ENCODE data around the gene IL23A.
"Not testable (repeated sequence)": the region's sequence is repeated elsewhere in the genome, so short reads cannot be mapped to it uniquely, and the experiment has no call there.

Gene IL23A

DNA sequence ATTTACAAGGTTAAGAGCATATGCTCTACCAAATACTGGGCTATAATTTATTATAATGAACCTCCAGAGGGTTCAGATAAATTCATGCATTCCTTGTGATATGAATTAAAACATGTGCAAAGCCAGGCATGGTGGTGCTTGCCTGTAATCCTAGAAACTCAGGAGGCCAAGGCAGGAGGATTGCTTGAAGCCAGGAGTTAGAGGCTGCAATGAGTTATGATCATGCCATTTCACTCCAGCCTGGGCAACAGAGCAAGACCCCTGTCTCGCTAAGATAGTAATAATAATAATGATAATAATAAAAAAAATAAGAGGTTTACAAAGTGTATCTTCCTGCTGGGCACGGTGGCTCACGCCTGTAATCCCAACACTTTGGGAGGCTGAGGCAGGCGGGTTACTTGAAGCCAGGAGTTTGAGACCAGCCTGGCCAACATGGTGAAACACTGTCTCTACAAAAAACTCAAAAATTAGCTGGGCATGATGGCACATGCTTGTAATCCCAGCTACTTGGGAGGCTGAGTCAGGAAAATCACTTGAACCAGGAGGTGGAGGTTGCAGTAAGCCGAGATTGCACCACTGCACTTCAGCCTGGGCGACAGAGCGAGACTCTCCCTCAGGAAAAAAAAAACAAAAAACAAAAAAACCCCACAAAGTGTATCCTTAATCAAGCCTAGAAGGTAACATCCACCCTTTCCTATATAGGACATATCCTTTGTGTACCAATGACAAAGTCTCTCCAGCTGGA lies 31.3 kb upstream of the IL23A start:
- Histone ChIP-seq H3K36me3 (ENCODE audit: control insufficient read depth, insufficient read depth, low read length) (peaks cover 35% of the 10 kb centered on the region), H3K4me3 (ENCODE audit: low read depth, low read length) (no peak overlapping the region), H3K9me3 (ENCODE audit: control insufficient read depth, insufficient read depth, low read length) (no peaks in the 10 kb centered on the region), H3K27me3 (ENCODE audit: control insufficient read depth, insufficient read depth, low read length) (no peaks in the 10 kb centered on the region), H3K9ac (ENCODE audit: low read depth, low read length) (no peak overlapping the region), H3K4me1 (ENCODE audit: control insufficient read depth, insufficient read depth, low read length) (no peaks in the 10 kb centered on the region)

DNA sequence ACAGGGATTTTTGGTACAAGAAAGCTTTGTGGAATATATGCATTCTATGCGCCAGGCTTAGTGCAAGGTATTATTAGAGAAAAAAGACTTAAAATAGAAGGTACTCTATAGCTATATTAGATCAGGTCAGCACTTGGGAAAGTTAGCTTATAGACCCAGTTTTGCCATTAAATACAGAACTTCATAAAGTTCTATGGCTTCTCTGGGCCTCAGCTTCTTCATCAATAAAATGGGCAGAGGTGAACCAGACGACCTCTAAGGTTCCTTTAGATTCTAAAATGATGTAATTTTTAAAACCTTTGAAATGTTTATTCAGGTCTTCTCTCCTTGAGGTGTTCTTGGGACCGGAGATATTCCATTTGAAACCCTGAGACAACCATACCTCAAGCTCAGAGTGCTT lies 30.0 kb upstream of the IL23A start:
- no peak overlapping the region for H3K9ac ChIP-seq (ENCODE audit: low read depth, low read length)
- H3K4me1 ChIP-seq (ENCODE audit: control insufficient read depth, insufficient read depth, low read length) = no peaks in the 10 kb centered on the region
- no peaks in the 10 kb centered on the region for H3K27me3 ChIP-seq (ENCODE audit: control insufficient read depth, insufficient read depth, low read length)
- H3K4me3 ChIP-seq (ENCODE audit: low read depth, low read length) = no peak overlapping the region
- H3K9me3 ChIP-seq (ENCODE audit: control insufficient read depth, insufficient read depth, low read length) = no peaks in the 10 kb centered on the region
- peaks cover 35% of the 10 kb centered on the region for H3K36me3 ChIP-seq (ENCODE audit: control insufficient read depth, insufficient read depth, low read length)

DNA sequence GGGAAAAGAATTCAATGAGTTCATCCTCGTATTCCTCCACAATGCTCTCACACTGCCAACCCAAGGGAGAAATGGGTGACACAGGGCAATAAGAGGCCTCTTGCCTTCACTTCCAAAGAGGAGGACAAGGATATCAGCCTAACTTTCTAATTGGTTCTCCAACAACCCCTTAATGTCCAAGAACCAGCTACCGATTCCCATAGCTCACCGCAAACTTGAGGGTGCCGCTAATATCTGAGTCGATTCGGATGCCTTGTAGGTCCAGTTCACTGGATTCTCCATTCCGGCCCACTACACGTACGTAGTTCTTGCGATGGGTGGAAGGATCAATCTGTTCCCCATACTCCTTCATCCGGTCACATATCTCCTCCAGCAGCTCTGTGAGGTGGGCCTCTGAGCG lies 27.7 kb upstream of the IL23A start:
- no peak overlapping the region for H3K4me3 ChIP-seq (ENCODE audit: low read depth, low read length)
- H3K36me3 ChIP-seq (ENCODE audit: control insufficient read depth, insufficient read depth, low read length) = peaks cover 30% of the 10 kb centered on the region
- no peaks in the 10 kb centered on the region for H3K9me3 ChIP-seq (ENCODE audit: control insufficient read depth, insufficient read depth, low read length)
- H3K4me1 ChIP-seq (ENCODE audit: control insufficient read depth, insufficient read depth, low read length) = peaks cover 3% of the 10 kb centered on the region
- no peak overlapping the region for H3K9ac ChIP-seq (ENCODE audit: low read depth, low read length)
- H3K27me3 ChIP-seq (ENCODE audit: control insufficient read depth, insufficient read depth, low read length) = no peaks in the 10 kb centered on the region

DNA sequence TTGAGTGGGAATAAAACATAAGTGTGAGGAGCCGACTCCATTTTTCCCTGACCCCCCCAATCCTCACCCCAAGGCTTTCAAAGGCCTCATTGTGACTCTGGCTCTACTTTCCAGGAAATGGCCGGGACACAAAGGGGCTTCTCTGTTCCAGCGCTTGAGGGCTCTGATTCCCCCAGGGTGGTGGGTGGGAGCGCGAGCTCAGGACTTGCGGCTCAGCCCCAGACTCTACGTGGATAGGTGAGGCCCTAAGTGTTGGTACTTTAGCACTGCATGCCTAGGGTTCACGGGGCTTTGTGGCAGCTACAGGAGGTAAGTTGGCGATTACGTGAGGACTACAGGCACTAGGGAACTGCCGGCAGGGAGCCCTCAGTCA lies 23.4 kb upstream of the IL23A start:
- Histone ChIP-seq H3K36me3 (ENCODE audit: control insufficient read depth, insufficient read depth, low read length) (peaks cover 20% of the 10 kb centered on the region), H3K9me3 (ENCODE audit: control insufficient read depth, insufficient read depth, low read length) (no peaks in the 10 kb centered on the region), H3K4me3 (ENCODE audit: low read depth, low read length) (peak overlapping the region; percentile 100), H3K9ac (ENCODE audit: low read depth, low read length) (peak overlapping the region; percentile 99), H3K4me1 (ENCODE audit: control insufficient read depth, insufficient read depth, low read length) (peaks cover 3% of the 10 kb centered on the region), H3K27me3 (ENCODE audit: control insufficient read depth, insufficient read depth, low read length) (no peaks in the 10 kb centered on the region)

DNA sequence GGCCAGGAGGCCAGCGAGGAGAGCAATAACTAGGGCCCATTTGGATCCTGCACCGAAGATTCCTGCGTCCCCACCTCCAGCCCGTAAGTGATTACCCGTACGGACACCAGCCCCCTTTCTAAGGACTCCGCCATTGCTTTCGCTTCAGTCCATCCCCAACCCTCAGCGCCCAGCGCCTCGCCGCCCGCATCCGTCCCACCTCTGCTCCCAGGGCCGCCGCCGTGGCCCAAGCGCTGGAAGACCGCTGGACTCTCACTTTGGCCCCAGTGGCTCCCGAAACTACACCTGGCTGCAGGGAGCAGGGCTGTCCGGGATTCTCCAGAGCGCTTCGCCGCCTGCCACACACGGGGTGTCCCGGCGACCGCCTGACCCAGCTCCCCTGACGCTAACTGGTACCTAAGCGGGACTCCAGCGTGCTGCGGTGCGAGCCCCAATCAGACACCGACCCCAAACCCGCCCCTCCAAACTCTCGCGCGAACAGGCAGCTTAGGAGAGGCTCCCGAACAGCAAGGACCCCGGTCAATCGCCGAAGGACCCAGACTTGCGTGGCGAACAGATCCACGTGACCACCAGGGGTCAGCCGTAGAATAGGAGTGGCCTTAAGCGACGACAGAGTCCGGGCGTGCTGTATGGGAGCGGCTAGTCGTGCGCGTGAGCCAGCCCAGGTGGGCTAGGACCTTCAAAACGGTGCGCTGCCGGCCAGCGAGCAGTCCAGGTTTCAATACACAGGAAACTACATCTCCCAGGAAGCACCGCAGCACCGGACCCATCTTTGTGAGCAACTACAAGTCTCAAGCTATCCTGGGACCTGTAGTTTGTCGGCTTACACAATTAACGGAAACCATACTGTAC lies 22.8 kb upstream of the IL23A start, which contains the start of gene CNPY2:
Gene CNPY2, minus strand, starts transcription at position 367 of the 852 bp plus-strand sequence. CDS start 771 bp downstream, outside the sequence.
- peak within 1 kb of the TSS; percentile 100 for H3K4me3 ChIP-seq (ENCODE audit: low read depth, low read length)
- no peaks in the 10 kb centered on the region for H3K9me3 ChIP-seq (ENCODE audit: control insufficient read depth, insufficient read depth, low read length)
- peaks cover 14% of the 10 kb centered on the region for H3K36me3 ChIP-seq (ENCODE audit: control insufficient read depth, insufficient read depth, low read length)
- H3K4me1 ChIP-seq (ENCODE audit: control insufficient read depth, insufficient read depth, low read length) = peaks cover 3% of the 10 kb centered on the region
- H3K27me3 ChIP-seq (ENCODE audit: control insufficient read depth, insufficient read depth, low read length) = no peaks in the 10 kb centered on the region
- H3K9ac ChIP-seq (ENCODE audit: low read depth, low read length) = peak within 1 kb of the TSS; percentile 99

DNA sequence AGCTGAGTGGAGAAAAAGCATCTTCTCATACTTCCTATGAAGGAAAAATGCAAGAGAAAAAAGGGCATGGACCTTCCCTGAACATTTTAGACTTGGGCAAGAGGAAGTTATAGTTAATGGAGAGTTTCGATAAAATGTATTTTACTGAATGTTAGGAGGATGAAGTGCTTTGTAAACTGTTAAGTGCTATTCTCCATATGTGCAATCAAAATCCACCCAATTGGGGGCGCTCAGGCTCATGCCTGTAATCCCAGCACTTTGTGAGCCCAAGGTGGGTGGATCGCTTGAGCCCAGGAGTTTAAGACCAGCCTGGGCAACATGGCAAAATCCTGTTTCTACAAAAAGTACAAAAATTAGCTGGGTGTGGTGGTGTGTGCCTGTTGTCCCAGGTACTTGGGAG lies 21.0 kb upstream of the IL23A start:
- Histone ChIP-seq H3K27me3 (ENCODE audit: control insufficient read depth, insufficient read depth, low read length) (no peaks in the 10 kb centered on the region), H3K9ac (ENCODE audit: low read depth, low read length) (no peak overlapping the region), H3K4me1 (ENCODE audit: control insufficient read depth, insufficient read depth, low read length) (peaks cover 3% of the 10 kb centered on the region), H3K36me3 (ENCODE audit: control insufficient read depth, insufficient read depth, low read length) (peaks cover 8% of the 10 kb centered on the region), H3K9me3 (ENCODE audit: control insufficient read depth, insufficient read depth, low read length) (no peaks in the 10 kb centered on the region), H3K4me3 (ENCODE audit: low read depth, low read length) (no peak overlapping the region)

DNA sequence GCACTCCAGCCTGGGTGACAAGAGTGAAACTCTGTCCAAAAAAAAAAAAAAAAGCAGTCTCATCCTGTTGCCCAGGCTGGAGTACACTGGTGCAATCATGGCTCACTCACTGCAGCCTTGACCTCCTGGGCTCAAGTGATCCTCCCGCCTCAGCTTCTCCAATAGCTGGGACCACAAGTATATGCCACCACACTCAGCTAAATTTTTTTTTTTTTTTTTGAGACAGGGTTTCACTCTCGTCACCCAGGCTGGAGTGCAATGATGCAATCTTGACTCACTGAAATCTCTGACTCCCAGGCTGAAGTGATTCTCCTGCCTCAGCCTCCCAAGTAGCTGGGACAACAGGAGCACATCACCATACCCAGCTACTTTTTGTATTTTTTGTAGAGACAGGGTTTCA lies 17.7 kb upstream of the IL23A start:
- Histone ChIP-seq H3K4me1 (ENCODE audit: control insufficient read depth, insufficient read depth, low read length) (no peaks in the 10 kb centered on the region), H3K36me3 (ENCODE audit: control insufficient read depth, insufficient read depth, low read length) (peaks cover 7% of the 10 kb centered on the region), H3K4me3 (ENCODE audit: low read depth, low read length) (no peak overlapping the region), H3K9me3 (ENCODE audit: control insufficient read depth, insufficient read depth, low read length) (no peaks in the 10 kb centered on the region), H3K27me3 (ENCODE audit: control insufficient read depth, insufficient read depth, low read length) (no peaks in the 10 kb centered on the region), H3K9ac (ENCODE audit: low read depth, low read length) (no peak overlapping the region)

DNA sequence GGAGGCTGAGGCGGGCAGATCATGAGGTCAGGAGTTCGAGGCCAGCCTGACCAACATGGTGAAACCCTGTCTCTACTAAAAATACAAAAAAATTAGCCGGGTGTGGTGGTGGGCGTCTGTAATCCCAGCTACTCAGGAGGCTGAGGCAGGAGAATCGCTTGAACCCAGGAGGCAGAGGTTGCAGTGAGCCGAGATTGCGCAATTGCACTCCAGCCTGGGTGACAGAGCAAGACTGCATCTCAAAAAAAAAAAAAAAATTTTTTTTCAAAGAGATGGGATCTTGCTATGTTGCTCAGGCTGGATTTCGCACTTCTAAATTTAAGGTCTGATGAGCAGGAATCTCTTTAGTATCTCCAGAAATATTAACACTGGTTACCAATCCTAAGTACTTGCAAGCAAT lies 17.1 kb upstream of the IL23A start:
- H3K27me3 ChIP-seq (ENCODE audit: control insufficient read depth, insufficient read depth, low read length); H3K9me3 ChIP-seq (ENCODE audit: control insufficient read depth, insufficient read depth, low read length): not testable (repeated sequence)
- H3K36me3 ChIP-seq (ENCODE audit: control insufficient read depth, insufficient read depth, low read length) = peaks cover 13% of the 10 kb centered on the region

DNA sequence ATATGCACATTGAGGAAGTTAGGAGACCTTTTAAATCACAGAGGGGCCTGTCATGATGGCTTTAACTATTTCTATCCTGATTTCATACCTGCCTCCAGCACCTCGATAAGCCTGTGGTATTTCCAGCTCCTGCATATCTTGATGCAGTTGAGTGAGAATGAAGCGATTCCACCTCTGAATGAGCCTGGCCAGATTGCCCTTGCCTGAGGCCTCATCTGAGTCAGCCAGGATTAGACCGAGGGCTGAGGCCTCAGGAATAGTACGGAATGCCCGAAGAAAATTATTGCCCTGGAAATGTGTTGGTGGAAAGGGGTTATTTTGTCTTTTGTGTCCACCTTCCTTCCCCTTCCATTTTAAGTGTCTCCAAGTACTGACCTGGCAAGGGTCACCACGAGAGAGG lies 14.5 kb upstream of the IL23A start:
- Histone ChIP-seq H3K27me3 (ENCODE audit: control insufficient read depth, insufficient read depth, low read length) (no peaks in the 10 kb centered on the region), H3K36me3 (ENCODE audit: control insufficient read depth, insufficient read depth, low read length) (peaks cover 19% of the 10 kb centered on the region), H3K4me1 (ENCODE audit: control insufficient read depth, insufficient read depth, low read length) (no peaks in the 10 kb centered on the region), H3K9me3 (ENCODE audit: control insufficient read depth, insufficient read depth, low read length) (no peaks in the 10 kb centered on the region), H3K4me3 (ENCODE audit: low read depth, low read length) (no peak overlapping the region), H3K9ac (ENCODE audit: low read depth, low read length) (no peak overlapping the region)

More for the DNA sequence above, 17.1 kb upstream of the IL23A start:
- H3K9ac ChIP-seq (ENCODE audit: low read depth, low read length); H3K4me1 ChIP-seq (ENCODE audit: control insufficient read depth, insufficient read depth, low read length); H3K4me3 ChIP-seq (ENCODE audit: low read depth, low read length): not testable (repeated sequence)

DNA sequence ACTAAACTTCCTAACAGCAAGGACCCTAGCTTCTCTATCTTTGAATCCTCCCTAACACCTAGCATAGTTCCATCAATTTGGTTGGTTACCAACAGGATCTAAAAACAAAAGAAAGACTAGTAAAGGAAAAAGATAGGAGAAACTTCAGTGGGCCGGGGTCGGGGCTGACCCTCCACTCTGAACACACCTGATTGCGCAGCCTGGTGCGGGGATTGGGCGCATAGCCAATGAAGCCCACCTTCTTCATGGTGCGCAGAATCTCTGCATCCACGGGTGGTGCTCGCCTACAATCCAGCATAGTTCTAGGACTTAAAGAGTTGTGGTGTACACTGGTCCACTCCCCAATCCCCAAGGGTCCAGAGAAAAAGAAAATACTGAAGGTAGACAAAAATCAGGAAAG lies 12.6 kb upstream of the IL23A start:
- Histone ChIP-seq H3K9ac (ENCODE audit: low read depth, low read length) (no peak overlapping the region), H3K4me3 (ENCODE audit: low read depth, low read length) (no peak overlapping the region), H3K36me3 (ENCODE audit: control insufficient read depth, insufficient read depth, low read length) (peaks cover 19% of the 10 kb centered on the region), H3K4me1 (ENCODE audit: control insufficient read depth, insufficient read depth, low read length) (no peaks in the 10 kb centered on the region), H3K27me3 (ENCODE audit: control insufficient read depth, insufficient read depth, low read length) (no peaks in the 10 kb centered on the region), H3K9me3 (ENCODE audit: control insufficient read depth, insufficient read depth, low read length) (no peaks in the 10 kb centered on the region)

DNA sequence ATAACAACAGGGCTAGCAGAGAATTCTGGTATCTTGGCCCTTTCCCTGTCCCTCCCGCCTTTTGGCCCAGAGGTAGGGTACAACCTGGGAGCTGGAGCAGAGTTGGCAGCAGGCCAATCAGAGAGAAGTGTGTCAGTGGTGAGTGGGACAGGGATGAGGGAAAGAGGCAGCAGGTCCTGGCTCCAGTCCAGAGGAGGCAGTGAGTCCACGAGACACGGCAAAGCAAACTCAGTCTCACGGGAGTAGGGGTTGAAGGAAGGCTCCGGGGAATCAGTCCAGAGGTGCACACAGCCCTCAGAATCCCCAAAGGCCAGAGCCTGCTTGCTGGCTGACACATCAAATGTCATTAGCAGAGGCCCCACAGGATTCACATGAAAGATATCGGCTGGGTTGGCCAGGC lies 12.2 kb upstream of the IL23A start:
- Histone ChIP-seq H3K4me1 (ENCODE audit: control insufficient read depth, insufficient read depth, low read length) (no peaks in the 10 kb centered on the region), H3K9ac (ENCODE audit: low read depth, low read length) (no peak overlapping the region), H3K4me3 (ENCODE audit: low read depth, low read length) (no peak overlapping the region), H3K9me3 (ENCODE audit: control insufficient read depth, insufficient read depth, low read length) (no peaks in the 10 kb centered on the region), H3K27me3 (ENCODE audit: control insufficient read depth, insufficient read depth, low read length) (no peaks in the 10 kb centered on the region), H3K36me3 (ENCODE audit: control insufficient read depth, insufficient read depth, low read length) (peaks cover 19% of the 10 kb centered on the region)

All from iPS-15b (cell line).